HG02943 (cell line): Measurements from ENCODE around the gene RNF220.

ENCODE experiments used
- ATAC-seq: cut with Tn5 transposase; IDR thresholded peaks from one replicate; pipeline ENCODE4 v1.9.1; 2021; ENCODE audit warnings: mild to moderate bottlenecking, low read depth, moderate library complexity; ENCODE audit not compliant: unreplicated experiment

Gene RNF220

DNA sequence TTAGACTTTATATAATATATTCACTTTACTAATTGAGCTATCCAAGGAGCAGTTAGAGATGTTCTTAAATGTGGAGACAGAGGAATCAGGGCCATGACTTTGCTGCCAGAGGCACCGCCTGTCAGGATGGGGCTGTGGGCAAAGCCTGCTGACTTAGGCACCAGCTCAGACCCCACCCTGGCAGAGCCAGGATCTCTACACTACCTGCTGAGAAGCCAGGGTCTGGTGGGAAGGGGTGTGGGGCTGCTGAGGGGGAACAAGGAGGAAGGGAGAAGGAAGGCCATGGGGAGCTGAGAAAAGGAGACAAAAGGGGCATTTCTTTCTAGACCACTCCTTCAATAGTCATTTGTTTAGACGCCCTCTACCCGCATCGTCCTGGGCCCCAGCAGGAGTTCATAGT lies 164.4 kb downstream of the RNF220 start:
- ATAC-seq = no peak

GRCh38 chr1:44571712-44572571 lies 166.9 kb downstream of the RNF220 start:
- no peak for ATAC-seq

DNA sequence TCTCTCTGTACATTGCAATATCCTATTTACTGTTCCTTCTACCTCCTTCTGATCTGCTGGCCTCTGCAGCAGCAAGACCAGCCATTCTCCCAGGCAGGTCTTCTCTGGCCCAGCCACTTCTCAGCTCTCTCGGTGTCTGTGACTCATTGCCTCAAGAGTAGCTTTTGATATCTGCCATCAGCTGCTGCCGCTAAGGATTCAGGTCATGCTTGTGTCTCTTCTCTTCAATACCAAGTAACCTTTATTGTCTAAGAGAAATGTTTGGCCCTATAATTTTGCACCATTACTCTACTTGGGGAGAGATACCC lies 167.5 kb downstream of the RNF220 start:
- ATAC-seq = no peak

- ATAC-seq = no peak
Observed at GRCh38 chr1:44575396-44575795, 170.3 kb downstream of the RNF220 start.

DNA sequence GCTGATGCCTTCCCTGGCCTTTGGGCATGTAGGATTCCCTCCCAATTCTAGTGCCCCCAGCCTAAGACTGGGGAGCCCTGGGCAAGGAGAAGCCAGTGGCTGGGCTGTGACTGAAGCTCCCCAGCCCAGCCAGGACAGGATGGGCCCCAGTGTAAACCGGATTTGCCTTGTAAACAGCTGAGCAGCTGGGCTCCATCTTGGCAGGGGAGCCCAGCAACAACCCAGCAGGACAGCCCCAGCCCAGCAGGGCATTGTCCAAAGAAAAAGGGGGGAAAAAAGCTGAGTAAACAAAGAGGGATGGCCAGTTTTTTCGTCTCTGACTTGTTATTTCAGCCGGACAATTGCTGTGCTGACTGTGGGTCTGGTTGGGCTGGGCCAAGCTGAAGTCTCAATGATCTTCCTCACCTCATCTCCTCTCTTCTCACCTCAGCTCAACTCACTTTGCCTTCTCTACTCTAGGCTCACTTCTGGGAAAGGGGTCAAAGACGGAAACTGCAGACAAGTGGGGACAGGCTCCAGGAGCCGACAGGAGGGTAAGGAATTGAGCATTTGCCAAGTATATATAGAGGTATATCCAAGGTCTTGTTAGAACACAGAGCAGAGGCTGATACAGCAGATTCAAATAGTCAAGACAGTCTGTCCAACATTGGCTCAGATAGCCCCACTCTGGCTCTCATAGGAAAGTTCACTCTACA lies 171.5 kb downstream of the RNF220 start:
- ATAC-seq = no peak

- ATAC-seq = no peak
Observed at GRCh38 chr1:44581205-44581604, 176.2 kb downstream of the RNF220 start.

GRCh38 chr1:44584167-44584566 lies 179.1 kb downstream of the RNF220 start:
- ATAC-seq = no peak

GRCh38 chr1:44585315-44585920 lies 180.4 kb downstream of the RNF220 start:
- ATAC-seq = no peak

- no peak for ATAC-seq
Observed at GRCh38 chr1:44587796-44588460, 182.9 kb downstream of the RNF220 start.

GRCh38 chr1:44588551-44589210 lies 183.6 kb downstream of the RNF220 start:
- no peak for ATAC-seq

- no peak for ATAC-seq
Observed at GRCh38 chr1:44590475-44590874, 185.4 kb downstream of the RNF220 start.

- ATAC-seq = no peak
Observed at GRCh38 chr1:44591381-44591780, 186.3 kb downstream of the RNF220 start.

GRCh38 chr1:44592208-44593145 lies 187.4 kb downstream of the RNF220 start:
- ATAC-seq = no peak

GRCh38 chr1:44594353-44594752 lies 189.3 kb downstream of the RNF220 start:
- ATAC-seq = no peak

GRCh38 chr1:44594871-44595735 lies 190.0 kb downstream of the RNF220 start:
- no peak for ATAC-seq

DNA sequence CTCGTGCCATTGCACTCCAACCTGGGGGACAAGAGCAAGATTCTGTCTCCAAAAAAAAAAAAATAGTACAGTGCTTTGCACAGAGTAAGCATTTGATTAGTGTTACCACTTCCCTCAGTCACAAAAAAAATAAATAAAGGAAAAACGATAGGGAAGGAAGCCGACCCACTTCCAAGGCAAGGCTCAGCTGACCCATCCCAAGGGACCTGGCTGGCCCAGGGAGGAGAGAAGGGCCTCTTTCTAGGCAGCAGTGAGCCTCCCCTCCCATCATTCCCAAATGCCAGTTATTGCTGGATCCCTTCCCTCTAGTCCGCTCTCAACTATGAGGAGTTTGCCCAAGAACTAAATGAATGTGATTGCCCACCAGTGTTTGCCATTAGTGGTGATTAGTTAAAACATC lies 191.5 kb downstream of the RNF220 start:
- ATAC-seq = no peak

DNA sequence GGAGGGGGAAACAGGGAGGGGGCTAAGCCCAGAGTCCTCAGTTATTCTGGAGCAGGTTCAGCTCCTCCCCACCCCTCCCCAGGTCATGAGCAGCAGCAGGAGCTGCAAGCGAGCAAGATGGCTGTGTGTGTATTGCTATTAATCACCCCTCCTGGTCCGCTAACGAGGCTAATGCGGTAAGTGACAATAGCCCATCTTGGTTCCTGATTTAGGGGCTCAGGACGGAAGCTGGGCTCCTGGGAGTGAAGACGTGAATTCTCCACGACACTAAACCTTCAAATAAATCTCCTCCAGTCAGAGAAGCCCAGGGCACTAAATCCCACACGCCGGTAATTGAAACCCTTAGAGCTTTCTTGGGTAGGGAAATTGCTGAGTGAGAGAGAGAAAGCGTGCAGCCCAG lies 193.1 kb downstream of the RNF220 start:
- no peak for ATAC-seq
